Measurements from ENCODE around the gene TRPV5.

TRPV5 gene

GRCh38 chr7:142954680-142955268 is 21.2 kb upstream of the TRPV5 start:
- Mint-ChIP-seq H3K27ac (no peak overlapping the region), H3K9me3 (peaks cover 29% of the 10 kb centered on the region), H3K4me3 (no peak overlapping the region), H3K36me3 (ENCODE audit: low read depth) (no peaks in the 10 kb centered on the region), H3K4me1 (no peaks in the 10 kb centered on the region), H3K27me3 (peaks cover 11% of the 10 kb centered on the region)
- ATAC-seq (no peak), DNase-seq (no peak)

DNA sequence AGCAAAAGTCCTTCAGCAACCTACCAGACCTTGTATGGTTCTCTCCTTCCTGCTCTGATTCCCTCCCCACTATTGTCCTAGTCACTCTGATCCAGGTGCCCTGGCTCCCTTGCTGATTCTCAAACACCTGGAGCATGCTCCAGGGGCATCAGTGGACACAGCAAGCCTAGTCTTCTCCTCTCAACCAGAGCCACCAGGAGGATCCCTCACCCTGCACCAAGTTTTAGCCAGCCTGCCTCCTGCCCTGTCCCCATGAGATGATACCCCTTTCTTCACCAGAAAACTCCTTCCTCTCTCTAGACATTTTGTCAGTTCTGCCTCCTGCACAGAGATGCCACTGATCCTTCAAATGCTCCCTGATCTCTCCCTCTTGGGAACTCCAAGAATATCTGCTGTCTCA is 16.7 kb upstream of the TRPV5 start:
- H3K36me3 Mint-ChIP-seq (ENCODE audit: low read depth) = no peaks in the 10 kb centered on the region
- H3K27ac Mint-ChIP-seq = no peak overlapping the region
- ATAC-seq (no peak), DNase-seq (no peak)
- no peak overlapping the region for H3K4me3 Mint-ChIP-seq
- H3K4me1 Mint-ChIP-seq = no peaks in the 10 kb centered on the region
- H3K9me3 Mint-ChIP-seq = peaks cover 16% of the 10 kb centered on the region
- peaks cover 10% of the 10 kb centered on the region for H3K27me3 Mint-ChIP-seq

- no peak for DNase-seq
- Mint-ChIP-seq H3K27ac (no peak overlapping the region), H3K27me3 (peaks cover 9% of the 10 kb centered on the region), H3K4me3 (no peak overlapping the region), H3K4me1 (no peaks in the 10 kb centered on the region), H3K36me3 (ENCODE audit: low read depth) (no peaks in the 10 kb centered on the region), H3K9me3 (peaks cover 4% of the 10 kb centered on the region)
- no peak for ATAC-seq
Observed at GRCh38 chr7:142948603-142949002, 15.1 kb upstream of the TRPV5 start.

- H3K9me3 Mint-ChIP-seq = no peaks in the 10 kb centered on the region
- no peak for ATAC-seq
- DNase-seq = no peak
- H3K27ac Mint-ChIP-seq = no peak overlapping the region
- no peak overlapping the region for H3K4me3 Mint-ChIP-seq
- no peaks in the 10 kb centered on the region for H3K4me1 Mint-ChIP-seq
- no peaks in the 10 kb centered on the region for H3K36me3 Mint-ChIP-seq (ENCODE audit: low read depth)
- peaks cover 6% of the 10 kb centered on the region for H3K27me3 Mint-ChIP-seq
Observed at GRCh38 chr7:142945001-142945400, 11.5 kb upstream of the TRPV5 start.

- H3K36me3 Mint-ChIP-seq (ENCODE audit: low read depth) = no peaks in the 10 kb centered on the region
- H3K4me3 Mint-ChIP-seq = no peak overlapping the region
- no peaks in the 10 kb centered on the region for H3K4me1 Mint-ChIP-seq
- no peak for ATAC-seq
- no peak for DNase-seq
- peaks cover 6% of the 10 kb centered on the region for H3K27me3 Mint-ChIP-seq
- no peaks in the 10 kb centered on the region for H3K9me3 Mint-ChIP-seq
- H3K27ac Mint-ChIP-seq = no peak overlapping the region
Observed at GRCh38 chr7:142943706-142944268, 10.2 kb upstream of the TRPV5 start.

DNA sequence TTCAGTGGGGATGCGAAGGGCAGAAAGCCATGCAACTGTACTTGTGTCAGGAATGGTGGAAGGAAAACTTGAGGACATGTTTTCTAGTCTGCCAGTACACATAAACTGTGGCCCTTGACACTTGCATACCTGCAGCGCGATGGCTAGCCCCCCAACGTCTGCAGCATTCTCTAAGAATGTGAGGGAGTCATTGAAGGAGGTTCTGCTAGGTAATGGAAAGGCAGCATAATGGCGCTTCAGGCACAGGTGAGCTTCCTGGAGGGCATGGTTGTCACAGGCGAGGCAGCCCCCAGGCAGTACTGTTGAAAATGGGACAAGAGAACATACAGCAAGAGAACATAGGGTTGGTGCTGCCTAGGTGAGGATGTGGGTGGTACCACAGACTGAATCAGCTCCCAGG is 9.2 kb upstream of the TRPV5 start:
- Mint-ChIP-seq H3K27ac (no peak overlapping the region), H3K27me3 (peaks cover 6% of the 10 kb centered on the region), H3K9me3 (no peaks in the 10 kb centered on the region), H3K4me3 (no peak overlapping the region), H3K4me1 (no peaks in the 10 kb centered on the region), H3K36me3 (ENCODE audit: low read depth) (no peaks in the 10 kb centered on the region)
- no peak for ATAC-seq
- DNase-seq = no peak

DNA sequence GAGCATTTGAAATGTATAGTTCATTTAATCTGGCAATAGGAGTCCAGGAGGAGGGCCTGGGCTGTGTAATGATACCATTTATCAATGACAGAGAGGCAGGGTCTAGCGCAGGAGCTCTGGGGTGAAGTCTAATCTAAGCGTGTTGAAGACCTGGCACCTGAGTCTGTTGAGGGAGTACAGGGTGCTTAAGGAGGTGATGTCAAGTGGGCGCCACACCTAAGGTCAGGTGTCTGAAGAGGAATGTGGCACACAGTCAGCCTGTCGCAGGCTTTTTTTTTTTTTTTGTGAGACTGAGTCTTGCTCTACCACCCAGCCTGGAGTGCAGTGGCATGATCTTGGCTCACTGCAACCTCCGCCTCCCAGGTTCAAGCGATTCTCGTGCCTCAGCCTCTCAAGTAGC is 8.0 kb upstream of the TRPV5 start:
- Mint-ChIP-seq H3K4me1 (no peaks in the 10 kb centered on the region), H3K9me3 (no peaks in the 10 kb centered on the region), H3K4me3 (no peak overlapping the region), H3K27ac (no peak overlapping the region), H3K36me3 (ENCODE audit: low read depth) (no peaks in the 10 kb centered on the region), H3K27me3 (peaks cover 3% of the 10 kb centered on the region)
- DNase-seq (no peak), ATAC-seq (no peak)

GRCh38 chr7:142940966-142941535 is 7.5 kb upstream of the TRPV5 start:
- ATAC-seq (no peak), DNase-seq (no peak)
- Mint-ChIP-seq H3K27me3 (peaks cover 3% of the 10 kb centered on the region), H3K36me3 (ENCODE audit: low read depth) (no peaks in the 10 kb centered on the region), H3K27ac (no peak overlapping the region), H3K9me3 (no peaks in the 10 kb centered on the region), H3K4me1 (no peaks in the 10 kb centered on the region), H3K4me3 (no peak overlapping the region)

- no peaks in the 10 kb centered on the region for H3K4me1 Mint-ChIP-seq
- peaks cover 3% of the 10 kb centered on the region for H3K27me3 Mint-ChIP-seq
- DNase-seq = no peak
- no peak within 1 kb of the TSS for H3K27ac Mint-ChIP-seq
- H3K36me3 Mint-ChIP-seq (ENCODE audit: low read depth) = no peaks in the 10 kb centered on the region
- no peak within 1 kb of the TSS for H3K4me3 Mint-ChIP-seq
- ATAC-seq = no peak
- no peaks in the 10 kb centered on the region for H3K9me3 Mint-ChIP-seq
Observed at GRCh38 chr7:142939226-142939910, 5.8 kb upstream of the TRPV5 start, which contains the start of gene LLCFC1. Gene LLCFC1, plus strand, starts transcription at chr7:142939484. Its CDS starts 138 bp downstream, at chr7:142939622.

DNA sequence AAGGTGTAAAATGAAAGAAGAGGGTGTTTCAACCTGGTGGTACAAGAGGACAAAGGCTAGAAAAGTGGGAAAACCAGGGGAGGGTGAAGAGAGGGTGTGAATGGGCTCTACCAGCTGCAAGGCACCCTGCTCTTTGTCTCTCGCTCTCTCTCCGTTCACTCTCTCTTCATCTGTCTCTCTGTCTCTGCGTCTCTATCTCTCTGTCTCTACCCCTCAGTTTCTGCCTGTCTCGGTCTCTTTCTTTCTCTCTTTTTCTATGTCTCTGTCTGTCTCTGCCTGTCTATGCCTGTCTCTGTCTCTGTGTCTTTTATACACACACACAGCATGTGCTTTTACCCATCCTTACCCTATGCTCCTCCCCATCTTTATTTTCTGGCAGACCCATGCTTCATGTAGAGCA is 5.1 kb upstream of the TRPV5 start:
- no peaks in the 10 kb centered on the region for H3K4me1 Mint-ChIP-seq
- ATAC-seq = no peak

GRCh38 chr7:142935941-142936565 is 2.5 kb upstream of the TRPV5 start:
- no peaks in the 10 kb centered on the region for H3K9me3 Mint-ChIP-seq
- no peak overlapping the region for H3K4me3 Mint-ChIP-seq
- DNase-seq = no peak
- H3K27me3 Mint-ChIP-seq = peaks cover 7% of the 10 kb centered on the region
- H3K4me1 Mint-ChIP-seq = no peaks in the 10 kb centered on the region
- ATAC-seq = no peak
- no peak overlapping the region for H3K27ac Mint-ChIP-seq
- no peaks in the 10 kb centered on the region for H3K36me3 Mint-ChIP-seq (ENCODE audit: low read depth)

More for the DNA sequence above, 5.1 kb upstream of the TRPV5 start:
- H3K36me3 Mint-ChIP-seq (ENCODE audit: low read depth) = no peaks in the 10 kb centered on the region
- no peaks in the 10 kb centered on the region for H3K9me3 Mint-ChIP-seq
- no peak overlapping the region for H3K4me3 Mint-ChIP-seq
- H3K27ac Mint-ChIP-seq = no peak overlapping the region
- peaks cover 3% of the 10 kb centered on the region for H3K27me3 Mint-ChIP-seq
- no peak for DNase-seq

DNA sequence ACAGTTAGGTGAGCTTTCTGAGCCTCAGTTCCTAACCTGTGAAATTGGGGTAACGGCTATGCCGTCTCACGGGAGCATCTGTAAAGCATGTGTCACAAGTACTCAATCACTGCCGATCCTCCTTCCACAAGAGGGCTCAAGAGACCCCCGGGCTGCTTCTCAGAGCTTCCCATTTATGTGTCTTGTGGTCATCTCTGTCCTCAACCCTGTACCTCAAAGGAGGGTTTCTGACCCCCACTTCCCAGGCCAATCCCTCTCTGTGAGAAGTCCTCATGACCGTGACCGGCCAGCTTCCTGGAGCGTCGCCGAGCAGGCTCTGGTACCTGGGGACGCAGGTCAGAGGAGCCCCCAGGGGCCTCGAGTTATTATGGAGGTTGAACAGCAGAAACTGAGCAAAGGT is 510 bp upstream of the TRPV5 start:
- no peak overlapping the region for H3K27ac Mint-ChIP-seq
- ATAC-seq (no peak), DNase-seq (no peak)
- H3K4me3 Mint-ChIP-seq = no peak overlapping the region
- no peaks in the 10 kb centered on the region for H3K36me3 Mint-ChIP-seq (ENCODE audit: low read depth)
- H3K4me1 Mint-ChIP-seq = no peaks in the 10 kb centered on the region
- H3K9me3 Mint-ChIP-seq = no peaks in the 10 kb centered on the region
- peaks cover 4% of the 10 kb centered on the region for H3K27me3 Mint-ChIP-seq

DNA sequence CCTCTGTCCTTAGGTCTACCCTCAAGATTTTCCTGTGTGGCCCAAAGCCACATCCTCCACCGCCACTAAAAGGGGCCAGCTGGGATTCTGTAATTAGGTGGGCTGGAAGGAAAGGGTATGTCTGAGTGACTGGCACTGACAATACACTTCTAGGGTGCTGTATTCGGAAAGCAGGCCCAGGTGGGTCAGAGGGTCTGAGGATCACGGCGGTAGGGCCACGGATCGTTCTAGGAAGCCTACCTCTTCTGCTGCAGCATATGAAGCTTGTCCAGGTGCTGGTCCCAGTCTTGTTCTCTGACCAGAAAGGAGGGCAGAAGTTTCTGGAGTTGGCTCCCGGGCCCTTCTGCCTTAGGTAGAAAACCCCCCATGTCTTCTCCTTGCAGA is 462 bp downstream of the TRPV5 start:
- Mint-ChIP-seq H3K9me3 (no peaks in the 10 kb centered on the region), H3K4me3 (no peak overlapping the region), H3K36me3 (ENCODE audit: low read depth) (no peaks in the 10 kb centered on the region), H3K27ac (no peak overlapping the region), H3K4me1 (no peaks in the 10 kb centered on the region), H3K27me3 (peaks cover 4% of the 10 kb centered on the region)
- ATAC-seq (no peak), DNase-seq (no peak)

GRCh38 chr7:142932386-142933091 is 1.0 kb downstream of the TRPV5 start:
- Mint-ChIP-seq H3K9me3 (no peaks in the 10 kb centered on the region), H3K27ac (no peak overlapping the region), H3K4me1 (no peaks in the 10 kb centered on the region), H3K4me3 (no peak overlapping the region), H3K27me3 (peaks cover 4% of the 10 kb centered on the region), H3K36me3 (ENCODE audit: low read depth) (no peaks in the 10 kb centered on the region)
- ATAC-seq (no peak), DNase-seq (no peak)

All from activated naive CD8-positive, alpha-beta T cell treated with anti-CD3 and anti-CD28 coated beads, Interleukin-2, amount 50 U/mL, for 24 hours (primary cell).